HG03025 (cell line): ENCODE measurements around the gene CARS1.

ENCODE experiments used
- ATAC-seq: cut with Tn5 transposase; IDR thresholded peaks from one replicate; pipeline ENCODE4 v1.9.1; 2021; ENCODE audit warnings: mild to moderate bottlenecking, moderate library complexity; ENCODE audit not compliant: unreplicated experiment, low FRiP score

The CARS1 gene

DNA sequence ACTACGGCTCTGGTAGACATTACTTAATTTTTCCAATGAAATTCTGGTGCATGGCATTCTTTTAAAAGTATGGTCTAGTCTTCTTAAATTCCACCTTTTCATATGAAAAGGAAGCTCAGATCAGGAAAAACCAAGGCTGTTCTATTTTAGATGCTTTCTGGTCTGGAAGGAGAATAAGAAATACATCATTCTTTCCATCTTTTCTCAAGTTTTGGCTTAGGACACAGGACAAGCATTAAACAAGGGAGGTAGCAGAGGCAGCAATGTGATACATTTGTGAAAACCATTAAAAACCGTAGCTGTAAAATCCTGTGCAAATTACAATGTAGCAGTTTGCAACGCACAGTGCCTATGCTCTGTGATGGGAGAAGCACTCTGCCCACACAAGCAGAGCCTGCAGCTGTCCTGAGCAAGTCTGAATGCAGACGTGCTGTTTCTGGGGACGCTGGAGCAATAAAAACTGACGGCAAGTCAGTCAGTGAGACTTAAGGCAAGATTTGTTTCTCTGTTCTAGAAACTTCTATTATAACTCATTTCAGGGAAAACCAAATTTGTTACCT lies 88.8 kb downstream of the CARS1 start:
- ATAC-seq: no peak

DNA sequence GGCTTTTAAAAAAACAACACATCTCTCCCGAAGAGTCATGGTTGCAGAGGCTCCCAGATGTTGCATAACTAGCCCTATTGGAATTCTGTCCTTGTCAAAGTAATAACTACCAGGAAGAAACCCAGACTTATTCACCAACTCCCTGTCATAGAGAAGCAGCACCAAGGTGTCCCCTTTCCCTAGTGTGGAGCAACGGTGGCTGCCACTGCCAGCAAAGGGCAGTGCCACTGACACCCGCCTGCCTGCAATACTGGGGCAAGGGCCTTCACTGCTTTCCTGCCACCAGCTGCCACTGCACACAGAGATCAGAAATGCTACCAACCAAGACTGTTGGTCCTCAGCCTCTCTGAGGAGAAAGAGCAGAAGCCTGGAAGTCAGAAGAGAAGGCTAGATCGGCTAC lies 92.4 kb downstream of the CARS1 start:
- no peak for ATAC-seq

DNA sequence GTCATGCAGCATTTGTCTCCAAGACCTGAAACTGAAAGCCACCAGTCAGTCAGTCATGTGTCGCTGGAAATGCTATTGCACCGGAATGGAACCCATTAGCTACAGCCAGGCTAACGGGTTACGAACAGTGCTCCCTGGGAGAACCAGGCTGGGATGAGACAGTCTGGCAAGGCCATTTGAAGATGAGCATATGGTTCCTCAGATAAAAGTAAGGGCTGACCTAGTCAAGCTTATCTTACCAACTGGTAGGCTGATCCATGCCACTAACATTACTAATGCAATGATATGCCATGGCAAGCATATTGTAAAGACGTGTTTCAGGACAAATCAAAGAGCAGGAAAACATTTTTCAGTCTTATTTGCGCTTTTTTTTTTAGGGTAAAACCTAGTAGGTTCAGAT lies 93.5 kb downstream of the CARS1 start:
- ATAC-seq: no peak

DNA sequence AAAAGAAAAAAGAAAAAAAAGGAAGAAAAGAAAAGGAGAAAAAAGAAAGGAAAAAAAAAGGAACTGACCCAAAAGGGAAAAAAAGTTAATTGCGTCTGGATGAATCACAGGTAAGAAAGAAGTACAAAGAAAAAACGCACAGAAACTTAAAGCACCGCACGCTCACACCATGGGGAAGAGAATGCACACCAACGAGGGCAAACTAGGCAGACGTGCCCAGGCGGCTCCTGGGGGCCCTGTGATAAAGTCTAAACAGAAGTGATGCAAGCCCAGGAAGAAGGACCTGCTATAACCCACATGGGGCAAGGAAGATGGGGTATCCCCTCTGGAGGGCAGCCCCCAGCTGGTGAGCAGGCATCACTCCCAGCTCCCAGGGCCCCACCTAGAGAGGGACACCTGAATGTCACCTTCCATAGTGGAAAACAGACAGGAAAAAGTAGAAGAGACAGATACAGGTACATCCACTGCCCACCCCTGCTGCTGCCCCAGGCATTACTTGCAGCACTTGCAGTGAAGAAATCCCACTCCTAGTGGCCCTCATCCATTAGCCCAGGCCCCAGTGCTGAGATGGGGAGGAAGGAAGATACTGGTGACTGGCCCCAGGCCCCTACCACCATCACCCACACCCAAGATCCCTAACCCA lies 94.0 kb downstream of the CARS1 start:
- ATAC-seq: no peak

DNA sequence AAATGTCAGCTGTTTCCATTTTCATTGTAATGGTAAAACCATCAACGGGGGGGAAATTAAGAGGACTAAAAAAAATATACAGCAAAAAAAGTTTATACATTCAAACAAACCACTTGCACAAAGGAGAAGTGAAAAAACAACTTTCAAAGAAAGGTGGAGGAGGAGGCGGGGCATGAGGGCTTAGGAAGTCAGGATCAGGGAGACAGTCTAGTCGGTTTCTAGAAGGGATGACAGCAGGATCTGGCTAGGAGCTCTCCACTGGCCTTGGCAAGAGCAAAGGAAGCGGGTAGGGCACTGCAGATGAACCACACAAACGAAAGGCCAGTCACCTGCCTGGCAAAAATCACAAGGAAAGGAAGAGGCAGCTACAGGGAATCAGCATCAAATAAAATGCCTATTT lies 96.1 kb downstream of the CARS1 start:
- no peak for ATAC-seq

DNA sequence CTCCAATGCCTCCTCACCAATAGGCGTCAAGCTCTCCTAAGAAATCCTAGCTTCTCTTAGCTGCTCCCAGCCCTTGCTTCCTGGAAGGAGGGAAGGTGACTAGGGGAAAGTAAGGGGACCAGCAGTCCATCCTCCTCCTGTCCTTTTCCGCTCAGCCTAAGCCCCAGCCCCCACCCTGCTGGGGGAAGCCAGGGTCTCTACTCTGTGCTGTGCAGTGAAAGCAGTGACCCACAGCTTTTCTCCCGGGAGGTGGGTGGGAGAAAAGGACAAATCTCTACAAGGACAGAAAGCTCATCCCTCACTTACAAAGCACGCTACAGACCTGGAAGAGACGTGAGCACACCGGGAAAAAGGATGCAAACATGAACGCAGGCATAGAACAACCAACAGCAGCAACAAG lies 97.1 kb downstream of the CARS1 start:
- no peak for ATAC-seq

DNA sequence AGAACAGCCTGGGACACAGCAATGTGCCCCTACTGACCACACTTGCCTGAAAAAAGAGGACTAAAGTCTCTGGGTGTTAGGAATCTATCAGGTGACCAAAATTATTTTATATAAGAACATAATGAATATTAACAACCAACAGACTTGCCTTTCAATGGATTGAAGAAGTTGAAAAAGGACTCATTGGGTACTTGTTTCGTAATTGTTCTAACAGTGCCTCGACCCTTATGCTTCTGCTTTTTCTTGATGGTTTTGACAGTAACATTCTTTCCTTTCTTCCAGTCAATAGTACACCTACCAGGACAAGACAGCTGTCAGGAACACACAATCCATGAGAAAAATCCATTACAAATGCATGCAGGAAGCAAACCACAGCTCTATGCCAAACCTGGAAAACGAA lies 99.0 kb downstream of the CARS1 start:
- no peak for ATAC-seq

DNA sequence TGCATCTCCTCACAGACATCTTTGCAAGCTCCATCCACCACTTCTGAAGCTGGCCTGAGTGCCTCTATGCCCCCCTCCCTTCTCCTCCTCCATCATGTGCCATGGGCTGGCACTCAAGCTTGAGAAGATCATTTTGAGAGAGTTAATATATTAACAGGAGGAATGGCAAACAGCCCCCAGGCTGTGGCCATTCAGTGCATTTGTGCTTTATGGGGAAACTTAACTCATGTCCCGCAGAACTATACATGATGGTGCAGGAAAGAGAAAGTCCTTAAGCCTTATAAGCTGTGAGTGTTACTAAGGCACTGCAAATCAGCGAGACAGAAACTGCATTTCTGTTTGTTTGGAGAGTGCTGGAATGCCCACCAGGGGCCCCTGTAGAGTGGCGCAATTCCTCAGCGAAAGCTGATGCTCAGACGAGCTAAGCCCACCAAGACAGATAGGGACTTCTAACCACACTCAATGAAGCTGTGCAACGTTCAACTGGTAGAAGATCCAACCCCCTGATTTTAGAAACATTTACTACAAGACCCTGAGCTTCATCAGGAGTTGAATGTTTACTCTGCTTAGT lies 101.2 kb downstream of the CARS1 start:
- ATAC-seq: no peak

DNA sequence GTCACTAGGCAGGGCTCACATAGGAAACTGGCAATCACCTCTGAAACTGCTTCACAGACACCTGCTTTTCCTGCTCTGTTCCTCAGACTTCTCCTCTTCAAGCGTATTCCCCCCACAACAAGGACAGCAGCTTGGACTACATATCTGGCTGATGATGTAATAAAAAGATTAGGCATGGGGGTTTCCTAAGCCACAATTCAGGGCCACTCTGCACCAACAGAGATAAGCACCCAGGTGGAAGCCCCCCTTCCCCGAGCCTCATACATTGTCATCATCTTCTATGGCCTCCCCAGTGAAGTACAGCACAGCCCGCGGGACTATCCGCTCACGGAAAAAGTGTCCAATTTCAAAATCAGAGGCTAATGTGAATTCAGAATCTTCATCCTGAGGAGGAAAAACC lies 103.0 kb downstream of the CARS1 start:
- no peak for ATAC-seq

DNA sequence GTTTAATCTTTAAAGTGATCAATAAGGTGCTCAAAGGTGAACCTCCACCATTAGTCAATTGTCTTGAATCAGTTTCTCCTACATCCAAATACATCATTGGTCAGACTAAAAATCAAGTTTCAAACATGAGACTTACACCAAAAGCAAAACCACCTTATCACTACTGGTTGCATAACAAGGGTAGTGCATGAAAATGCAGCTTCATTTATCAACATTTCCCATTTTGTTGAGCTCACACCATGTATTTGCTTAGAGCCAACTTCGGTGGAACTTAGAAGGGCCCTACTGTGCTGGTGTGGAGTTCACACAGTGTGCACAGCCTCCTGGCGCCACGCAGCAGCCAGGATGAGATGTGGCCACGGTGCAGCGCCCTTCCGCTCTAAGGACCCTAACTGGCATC lies 104.9 kb downstream of the CARS1 start:
- no peak for ATAC-seq

DNA sequence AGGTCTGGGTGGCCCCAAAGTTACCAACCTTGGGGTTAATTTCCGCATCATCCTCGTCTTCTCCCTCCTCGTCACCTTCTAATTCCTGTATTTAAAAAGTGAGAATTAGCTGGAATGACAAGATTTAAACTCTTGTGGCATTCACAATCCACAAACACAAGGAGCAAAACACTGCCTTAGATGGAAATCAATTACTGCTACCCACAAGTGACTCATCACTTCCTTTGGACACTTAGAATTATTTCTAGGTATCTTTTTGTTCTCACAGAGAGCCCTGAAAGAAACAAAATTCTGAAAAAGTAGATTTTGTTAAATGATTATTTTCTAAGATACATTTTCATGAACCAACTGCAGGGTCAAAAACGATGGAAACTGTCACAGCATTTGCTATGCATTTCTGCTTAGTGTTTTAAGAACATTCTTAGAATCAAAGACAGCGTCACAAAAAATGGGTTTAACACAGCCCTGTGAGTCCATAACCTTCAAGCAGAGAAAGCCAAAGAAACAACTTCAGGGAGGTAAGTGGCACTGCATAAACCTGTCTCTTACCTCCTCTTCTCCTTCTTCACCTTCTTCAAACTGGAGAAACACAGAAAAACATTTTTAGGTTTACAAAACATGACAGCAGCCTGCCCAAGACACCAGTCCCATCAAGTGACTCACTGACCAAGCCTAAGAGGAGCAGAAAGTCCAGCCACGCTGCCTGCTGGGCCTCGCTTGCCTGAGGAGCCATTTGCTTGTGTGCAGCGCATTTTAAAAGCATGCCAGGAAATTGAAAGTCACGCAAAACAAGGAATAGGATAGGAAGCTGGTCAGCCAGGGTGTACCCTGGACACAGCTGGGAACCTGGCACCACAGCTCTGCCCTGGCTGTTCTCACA lies 105.8 kb downstream of the CARS1 start:
- no peak for ATAC-seq
